WTC11 (cell line): ENCODE results near the gene RHBDD1.

Experiments used
- ELF4 ChIP-seq: sonication (generic); formaldehyde crosslinking; IDR thresholded peaks from 2 replicates; pipeline ENCODE4 v1.8.1; 2022; ENCODE audit warnings: low read depth, mild to moderate bottlenecking, moderate library complexity, missing genetic modification reagents
- ESRRA ChIP-seq: sonication (generic); formaldehyde crosslinking; IDR thresholded peaks from 2 replicates; pipeline ENCODE4 v1.8.1; 2022; ENCODE audit warnings: mild to moderate bottlenecking, missing genetic modification reagents, borderline replicate concordance
- JUN ChIP-seq: sonication (generic); formaldehyde crosslinking; IDR thresholded peaks from 2 replicates; pipeline ENCODE4 v1.8.0; 2023; ENCODE audit warnings: mild to moderate bottlenecking, missing genetic modification reagents
- KAT7 ChIP-seq: sonication (generic); formaldehyde crosslinking; IDR thresholded peaks from 2 replicates; pipeline ENCODE4 v1.8.1; 2023; ENCODE audit warnings: missing genetic modification reagents, mild to moderate bottlenecking, borderline replicate concordance
- NR1H2 ChIP-seq: sonication (generic); formaldehyde crosslinking; IDR thresholded peaks from 2 replicates; pipeline ENCODE4 v1.9.0; 2021; ENCODE audit warnings: mild to moderate bottlenecking, moderate library complexity, missing genetic modification reagents
- OVOL2 ChIP-seq: fragments of 250-450 bp; sonication (Bioruptor Pico); IDR thresholded peaks from 2 replicates; pipeline ENCODE4 v1.9.0; 2021; ENCODE audit warnings: mild to moderate bottlenecking, borderline replicate concordance
- ZNF219 ChIP-seq: sonication (generic); formaldehyde crosslinking; IDR thresholded peaks from 2 replicates; pipeline ENCODE4 v1.8.0; 2023; ENCODE audit warnings: missing genetic modification reagents, mild to moderate bottlenecking, borderline replicate concordance
- TF ChIP-seq, protein P1 (sequence below): fragments of 200-600 bp; IDR thresholded peaks from 2 replicates; pipeline ENCODE4 v1.8.0; 2022; ENCODE audit warnings: antibody characterized with exemption
- TF ChIP-seq, protein P2 (sequence below): sonication (generic); formaldehyde crosslinking; IDR thresholded peaks from 2 replicates; pipeline ENCODE4 v1.8.0; 2022; ENCODE audit warnings: mild to moderate bottlenecking, missing genetic modification reagents
- TF ChIP-seq, protein P3 (sequence below): sonication (generic); formaldehyde crosslinking; IDR thresholded peaks from 2 replicates; pipeline ENCODE4 v1.8.1; 2022; ENCODE audit warnings: low read depth, missing genetic modification reagents, borderline replicate concordance
- TF ChIP-seq, protein P4 (sequence below): sonication (generic); formaldehyde crosslinking; IDR thresholded peaks from 2 replicates; pipeline ENCODE4 v1.8.0; 2022; ENCODE audit warnings: missing genetic modification reagents
- TF ChIP-seq, protein P5 (sequence below): sonication (generic); formaldehyde crosslinking; IDR thresholded peaks from 2 replicates; pipeline ENCODE4 v1.8.1; 2023; ENCODE audit warnings: mild to moderate bottlenecking, missing genetic modification reagents
- TF ChIP-seq, protein P6 (sequence below): sonication (generic); formaldehyde crosslinking; IDR thresholded peaks from 2 replicates; pipeline ENCODE4 v1.8.0; 2022; ENCODE audit warnings: mild to moderate bottlenecking, missing genetic modification reagents
- TF ChIP-seq, protein P7 (sequence below): sonication (generic); formaldehyde crosslinking; IDR thresholded peaks from 2 replicates; pipeline ENCODE4 v1.8.1; 2023; ENCODE audit warnings: mild to moderate bottlenecking, missing genetic modification reagents, moderate library complexity

DNA sequence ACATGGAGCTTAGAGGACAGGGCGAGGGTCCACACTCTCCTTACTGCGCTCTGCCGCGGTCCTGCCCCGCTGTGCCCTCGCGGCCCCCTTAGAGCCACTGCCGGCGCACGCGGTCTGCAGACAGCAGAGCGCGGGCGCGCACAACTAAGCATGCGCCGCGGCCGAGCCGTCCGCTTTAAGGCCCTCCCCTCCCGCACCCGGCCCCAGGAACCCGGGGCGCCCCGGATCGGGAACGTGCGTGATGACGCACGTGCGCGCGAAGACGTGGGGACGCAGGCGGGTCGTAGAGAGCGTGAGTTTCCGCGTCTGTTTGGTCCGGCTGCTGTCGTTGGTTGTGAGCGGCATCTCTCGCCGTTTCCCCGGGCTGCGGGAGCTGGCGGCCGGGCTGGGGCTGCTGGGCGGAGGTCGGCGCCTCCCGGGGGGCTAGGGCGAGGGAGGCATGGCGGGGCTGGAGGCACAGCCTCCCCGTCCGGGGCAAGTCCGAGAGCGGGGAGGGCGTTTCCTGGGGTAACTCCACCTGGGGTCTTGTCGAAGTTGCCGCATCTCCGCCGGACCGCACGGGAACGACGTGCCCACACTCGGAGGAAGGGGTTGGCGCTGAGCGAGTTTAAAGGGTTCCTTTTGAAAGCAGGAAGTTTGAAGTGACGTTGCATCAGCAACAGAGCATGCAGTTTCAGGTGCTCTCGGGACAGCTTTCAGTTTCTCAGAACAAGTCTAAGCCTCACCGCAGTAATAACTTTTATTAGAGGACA is at the start of gene RHBDD1:
- TF ChIP-seq ELF4 (CRISPR knock-in tag): peak; percentile 97
- TF ChIP-seq JUN (CRISPR knock-in tag): peak; percentile 96
- TF ChIP-seq, protein P1, sequence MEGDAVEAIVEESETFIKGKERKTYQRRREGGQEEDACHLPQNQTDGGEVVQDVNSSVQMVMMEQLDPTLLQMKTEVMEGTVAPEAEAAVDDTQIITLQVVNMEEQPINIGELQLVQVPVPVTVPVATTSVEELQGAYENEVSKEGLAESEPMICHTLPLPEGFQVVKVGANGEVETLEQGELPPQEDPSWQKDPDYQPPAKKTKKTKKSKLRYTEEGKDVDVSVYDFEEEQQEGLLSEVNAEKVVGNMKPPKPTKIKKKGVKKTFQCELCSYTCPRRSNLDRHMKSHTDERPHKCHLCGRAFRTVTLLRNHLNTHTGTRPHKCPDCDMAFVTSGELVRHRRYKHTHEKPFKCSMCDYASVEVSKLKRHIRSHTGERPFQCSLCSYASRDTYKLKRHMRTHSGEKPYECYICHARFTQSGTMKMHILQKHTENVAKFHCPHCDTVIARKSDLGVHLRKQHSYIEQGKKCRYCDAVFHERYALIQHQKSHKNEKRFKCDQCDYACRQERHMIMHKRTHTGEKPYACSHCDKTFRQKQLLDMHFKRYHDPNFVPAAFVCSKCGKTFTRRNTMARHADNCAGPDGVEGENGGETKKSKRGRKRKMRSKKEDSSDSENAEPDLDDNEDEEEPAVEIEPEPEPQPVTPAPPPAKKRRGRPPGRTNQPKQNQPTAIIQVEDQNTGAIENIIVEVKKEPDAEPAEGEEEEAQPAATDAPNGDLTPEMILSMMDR: no peak
- peak; percentile 99 for TF ChIP-seq KAT7 (CRISPR knock-in tag)
- TF ChIP-seq, protein P2, sequence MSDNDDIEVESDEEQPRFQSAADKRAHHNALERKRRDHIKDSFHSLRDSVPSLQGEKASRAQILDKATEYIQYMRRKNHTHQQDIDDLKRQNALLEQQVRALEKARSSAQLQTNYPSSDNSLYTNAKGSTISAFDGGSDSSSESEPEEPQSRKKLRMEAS (CRISPR knock-in tag): peak; percentile 100
- TF ChIP-seq, protein P3, sequence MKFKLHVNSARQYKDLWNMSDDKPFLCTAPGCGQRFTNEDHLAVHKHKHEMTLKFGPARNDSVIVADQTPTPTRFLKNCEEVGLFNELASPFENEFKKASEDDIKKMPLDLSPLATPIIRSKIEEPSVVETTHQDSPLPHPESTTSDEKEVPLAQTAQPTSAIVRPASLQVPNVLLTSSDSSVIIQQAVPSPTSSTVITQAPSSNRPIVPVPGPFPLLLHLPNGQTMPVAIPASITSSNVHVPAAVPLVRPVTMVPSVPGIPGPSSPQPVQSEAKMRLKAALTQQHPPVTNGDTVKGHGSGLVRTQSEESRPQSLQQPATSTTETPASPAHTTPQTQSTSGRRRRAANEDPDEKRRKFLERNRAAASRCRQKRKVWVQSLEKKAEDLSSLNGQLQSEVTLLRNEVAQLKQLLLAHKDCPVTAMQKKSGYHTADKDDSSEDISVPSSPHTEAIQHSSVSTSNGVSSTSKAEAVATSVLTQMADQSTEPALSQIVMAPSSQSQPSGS (CRISPR knock-in tag): peak; percentile 87
- TF ChIP-seq OVOL2 (CRISPR knock-in tag): no peak
- peak; percentile 98 for TF ChIP-seq ESRRA (CRISPR knock-in tag)
- TF ChIP-seq, protein P4, sequence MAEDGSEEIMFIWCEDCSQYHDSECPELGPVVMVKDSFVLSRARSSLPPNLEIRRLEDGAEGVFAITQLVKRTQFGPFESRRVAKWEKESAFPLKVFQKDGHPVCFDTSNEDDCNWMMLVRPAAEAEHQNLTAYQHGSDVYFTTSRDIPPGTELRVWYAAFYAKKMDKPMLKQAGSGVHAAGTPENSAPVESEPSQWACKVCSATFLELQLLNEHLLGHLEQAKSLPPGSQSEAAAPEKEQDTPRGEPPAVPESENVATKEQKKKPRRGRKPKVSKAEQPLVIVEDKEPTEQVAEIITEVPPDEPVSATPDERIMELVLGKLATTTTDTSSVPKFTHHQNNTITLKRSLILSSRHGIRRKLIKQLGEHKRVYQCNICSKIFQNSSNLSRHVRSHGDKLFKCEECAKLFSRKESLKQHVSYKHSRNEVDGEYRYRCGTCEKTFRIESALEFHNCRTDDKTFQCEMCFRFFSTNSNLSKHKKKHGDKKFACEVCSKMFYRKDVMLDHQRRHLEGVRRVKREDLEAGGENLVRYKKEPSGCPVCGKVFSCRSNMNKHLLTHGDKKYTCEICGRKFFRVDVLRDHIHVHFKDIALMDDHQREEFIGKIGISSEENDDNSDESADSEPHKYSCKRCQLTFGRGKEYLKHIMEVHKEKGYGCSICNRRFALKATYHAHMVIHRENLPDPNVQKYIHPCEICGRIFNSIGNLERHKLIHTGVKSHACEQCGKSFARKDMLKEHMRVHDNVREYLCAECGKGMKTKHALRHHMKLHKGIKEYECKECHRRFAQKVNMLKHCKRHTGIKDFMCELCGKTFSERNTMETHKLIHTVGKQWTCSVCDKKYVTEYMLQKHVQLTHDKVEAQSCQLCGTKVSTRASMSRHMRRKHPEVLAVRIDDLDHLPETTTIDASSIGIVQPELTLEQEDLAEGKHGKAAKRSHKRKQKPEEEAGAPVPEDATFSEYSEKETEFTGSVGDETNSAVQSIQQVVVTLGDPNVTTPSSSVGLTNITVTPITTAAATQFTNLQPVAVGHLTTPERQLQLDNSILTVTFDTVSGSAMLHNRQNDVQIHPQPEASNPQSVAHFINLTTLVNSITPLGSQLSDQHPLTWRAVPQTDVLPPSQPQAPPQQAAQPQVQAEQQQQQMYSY: peak; percentile 68
- TF ChIP-seq ZNF219 (CRISPR knock-in tag): peak; percentile 95
- TF ChIP-seq, protein P5, sequence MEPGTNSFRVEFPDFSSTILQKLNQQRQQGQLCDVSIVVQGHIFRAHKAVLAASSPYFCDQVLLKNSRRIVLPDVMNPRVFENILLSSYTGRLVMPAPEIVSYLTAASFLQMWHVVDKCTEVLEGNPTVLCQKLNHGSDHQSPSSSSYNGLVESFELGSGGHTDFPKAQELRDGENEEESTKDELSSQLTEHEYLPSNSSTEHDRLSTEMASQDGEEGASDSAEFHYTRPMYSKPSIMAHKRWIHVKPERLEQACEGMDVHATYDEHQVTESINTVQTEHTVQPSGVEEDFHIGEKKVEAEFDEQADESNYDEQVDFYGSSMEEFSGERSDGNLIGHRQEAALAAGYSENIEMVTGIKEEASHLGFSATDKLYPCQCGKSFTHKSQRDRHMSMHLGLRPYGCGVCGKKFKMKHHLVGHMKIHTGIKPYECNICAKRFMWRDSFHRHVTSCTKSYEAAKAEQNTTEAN (CRISPR knock-in tag): peak; percentile 98
- TF ChIP-seq, protein P6, sequence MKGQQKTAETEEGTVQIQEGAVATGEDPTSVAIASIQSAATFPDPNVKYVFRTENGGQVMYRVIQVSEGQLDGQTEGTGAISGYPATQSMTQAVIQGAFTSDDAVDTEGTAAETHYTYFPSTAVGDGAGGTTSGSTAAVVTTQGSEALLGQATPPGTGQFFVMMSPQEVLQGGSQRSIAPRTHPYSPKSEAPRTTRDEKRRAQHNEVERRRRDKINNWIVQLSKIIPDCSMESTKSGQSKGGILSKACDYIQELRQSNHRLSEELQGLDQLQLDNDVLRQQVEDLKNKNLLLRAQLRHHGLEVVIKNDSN (CRISPR knock-in tag): peak; percentile 91
- TF ChIP-seq, protein P7, sequence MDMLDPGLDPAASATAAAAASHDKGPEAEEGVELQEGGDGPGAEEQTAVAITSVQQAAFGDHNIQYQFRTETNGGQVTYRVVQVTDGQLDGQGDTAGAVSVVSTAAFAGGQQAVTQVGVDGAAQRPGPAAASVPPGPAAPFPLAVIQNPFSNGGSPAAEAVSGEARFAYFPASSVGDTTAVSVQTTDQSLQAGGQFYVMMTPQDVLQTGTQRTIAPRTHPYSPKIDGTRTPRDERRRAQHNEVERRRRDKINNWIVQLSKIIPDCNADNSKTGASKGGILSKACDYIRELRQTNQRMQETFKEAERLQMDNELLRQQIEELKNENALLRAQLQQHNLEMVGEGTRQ (CRISPR knock-in tag): peak; percentile 62
- peak; percentile 85; the same call in 1 of the 2 replicates for TF ChIP-seq NR1H2 (CRISPR knock-in tag)
